ENCODE data around the gene PPM1A. TPM values are rescaled to one million over a fixed set of nuclear protein-coding genes. Genes with fewer than 3 reads are reported as not detected.

The PPM1A gene
- total RNA-seq, 4 donors from 2014 or later = 41.9 to 65.8 (median 44.5) TPM

DNA sequence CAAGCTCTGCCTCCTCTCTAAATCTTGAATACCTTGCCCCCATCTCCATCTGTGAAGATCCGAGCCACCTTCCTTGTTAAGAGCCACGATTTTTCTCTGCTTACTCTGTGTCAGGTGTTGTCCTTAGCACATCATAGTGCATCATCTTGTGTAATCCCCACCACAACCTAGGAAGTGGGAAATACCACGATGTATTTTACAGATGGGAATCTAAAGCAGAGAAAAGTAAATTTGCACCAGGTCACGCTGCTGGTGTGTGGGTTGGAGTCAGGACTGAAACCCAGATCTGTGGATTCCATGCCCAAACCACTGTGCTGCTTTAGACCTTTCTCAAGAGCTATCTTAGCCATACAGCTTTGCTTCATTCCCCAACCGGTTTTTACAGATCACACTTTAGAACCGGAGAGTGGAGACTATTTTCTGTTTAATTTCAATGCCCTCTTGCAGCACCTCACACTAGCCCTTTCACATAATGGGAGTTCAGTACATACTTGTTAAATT lies 94.6 kb downstream of the PPM1A start:
- no peaks in the 10 kb centered on the region for H3K36me3 ChIP-seq
- 62 to 65% methylated on average over 6 of the region's 6 CpGs for WGBS, 2 donors
- no peak for DNase-seq
- no peaks in the 10 kb centered on the region for H3K9me3 ChIP-seq
- H3K4me1 ChIP-seq = no peaks in the 10 kb centered on the region
- H3K27ac ChIP-seq = no peak overlapping the region
- TF ChIP-seq, protein P1, sequence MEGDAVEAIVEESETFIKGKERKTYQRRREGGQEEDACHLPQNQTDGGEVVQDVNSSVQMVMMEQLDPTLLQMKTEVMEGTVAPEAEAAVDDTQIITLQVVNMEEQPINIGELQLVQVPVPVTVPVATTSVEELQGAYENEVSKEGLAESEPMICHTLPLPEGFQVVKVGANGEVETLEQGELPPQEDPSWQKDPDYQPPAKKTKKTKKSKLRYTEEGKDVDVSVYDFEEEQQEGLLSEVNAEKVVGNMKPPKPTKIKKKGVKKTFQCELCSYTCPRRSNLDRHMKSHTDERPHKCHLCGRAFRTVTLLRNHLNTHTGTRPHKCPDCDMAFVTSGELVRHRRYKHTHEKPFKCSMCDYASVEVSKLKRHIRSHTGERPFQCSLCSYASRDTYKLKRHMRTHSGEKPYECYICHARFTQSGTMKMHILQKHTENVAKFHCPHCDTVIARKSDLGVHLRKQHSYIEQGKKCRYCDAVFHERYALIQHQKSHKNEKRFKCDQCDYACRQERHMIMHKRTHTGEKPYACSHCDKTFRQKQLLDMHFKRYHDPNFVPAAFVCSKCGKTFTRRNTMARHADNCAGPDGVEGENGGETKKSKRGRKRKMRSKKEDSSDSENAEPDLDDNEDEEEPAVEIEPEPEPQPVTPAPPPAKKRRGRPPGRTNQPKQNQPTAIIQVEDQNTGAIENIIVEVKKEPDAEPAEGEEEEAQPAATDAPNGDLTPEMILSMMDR (IDR thresholded peaks at IDR 0.05) = no peak
- TF ChIP-seq POLR2A (IDR thresholded peaks at IDR 0.05) = no peak
- H3K4me3 ChIP-seq (replicated peaks in 1 of 3) = no peak overlapping the region
- intact Hi-C loops (cut with DNase I) = no loop called here
- H3K27me3 ChIP-seq = no peaks in the 10 kb centered on the region

DNA sequence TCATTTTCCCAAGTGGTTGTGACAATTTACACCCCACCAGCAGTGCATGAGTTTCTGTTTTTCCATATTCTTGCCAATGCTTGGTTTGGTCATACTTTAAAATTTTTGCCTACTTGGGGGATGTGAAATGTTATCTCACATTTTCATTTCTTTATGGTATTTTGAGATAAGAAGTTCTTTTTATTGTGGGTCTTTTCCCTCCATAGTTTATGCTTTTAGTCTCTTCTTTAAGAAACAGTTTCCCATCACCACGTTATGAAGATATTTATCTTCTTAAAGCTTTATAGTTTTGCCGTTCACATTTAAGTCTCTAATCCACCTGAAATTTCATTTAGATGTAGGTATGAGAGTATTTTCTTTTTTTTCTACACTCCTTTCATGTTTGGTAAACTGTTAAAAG lies 95.7 kb downstream of the PPM1A start:
- Histone ChIP-seq H3K4me1 (no peaks in the 10 kb centered on the region), H3K4me3 (replicated peaks in 1 of 3) (no peak overlapping the region), H3K9me3 (no peaks in the 10 kb centered on the region), H3K27ac (no peak overlapping the region), H3K27me3 (no peaks in the 10 kb centered on the region), H3K36me3 (no peaks in the 10 kb centered on the region)
- no peak for DNase-seq
- intact Hi-C loops (cut with DNase I) = loop anchor here (5.0 kb wide), 1 partner anchor 218 kb away; no protein-coding TSS in a partner anchor
- no peak for TF ChIP-seq POLR2A (IDR thresholded peaks at IDR 0.05)
- TF ChIP-seq, protein P1 (IDR thresholded peaks at IDR 0.05) = no peak
- 82 to 90% methylated on average over 2 of the region's 2 CpGs for WGBS, 2 donors

GRCh38 chr14:60346706-60347105 lies 97.7 kb downstream of the PPM1A start:
- TF ChIP-seq, protein P1 (IDR thresholded peaks at IDR 0.05) = no peak
- TF ChIP-seq POLR2A (IDR thresholded peaks at IDR 0.05) = no peak
- Histone ChIP-seq H3K27ac (no peak overlapping the region), H3K9me3 (no peaks in the 10 kb centered on the region), H3K4me1 (no peaks in the 10 kb centered on the region), H3K27me3 (no peaks in the 10 kb centered on the region), H3K36me3 (no peaks in the 10 kb centered on the region), H3K4me3 (replicated peaks in 1 of 3) (no peak overlapping the region)
- intact Hi-C loops (cut with DNase I) = loop anchor here (5.0 kb wide), 1 partner anchor 216 kb away; no protein-coding TSS in a partner anchor
- 77 to 82% methylated on average over 2 of the region's 2 CpGs for WGBS, 2 donors
- no peak for DNase-seq

- TF ChIP-seq POLR2A (IDR thresholded peaks at IDR 0.05) = no peak
- TF ChIP-seq, protein P1 (IDR thresholded peaks at IDR 0.05) = no peak
- Histone ChIP-seq H3K27ac (no peak overlapping the region), H3K9me3 (no peaks in the 10 kb centered on the region), H3K4me3 (replicated peaks in 1 of 3) (no peak overlapping the region), H3K4me1 (no peaks in the 10 kb centered on the region), H3K27me3 (no peaks in the 10 kb centered on the region), H3K36me3 (no peaks in the 10 kb centered on the region)
- 69 to 80% methylated on average over 4 of the region's 4 CpGs for WGBS, 2 donors
- no peak for DNase-seq
- intact Hi-C loops (cut with DNase I) = loop anchor here (5.0 kb wide), 1 partner anchor 214 kb away; no protein-coding TSS in a partner anchor
Measured at GRCh38 chr14:60348211-60348610, 99.2 kb downstream of the PPM1A start.

Other genes starting within 250 kb of the PPM1A start
- 100 to 1,000 TPM in 1 of 4 donors, 10 to 100 TPM in 3; 63.5 to 139 (median 85.4) TPM for gene PCNX4, start 157.3 kb upstream of the PPM1A start, total RNA-seq
- gene DHRS7, start 83.8 kb upstream of the PPM1A start, total RNA-seq = 100 to 1,000 TPM; 151 to 245 (median 214) TPM
- gene C14orf39, start 236.8 kb downstream of the PPM1A start, total RNA-seq = under 1 TPM in 2 of 4 donors, not detected in 2; 0.13 to 0.56 TPM